ENCODE results near the gene CHAD.
"Not testable (repeated sequence)": the region's sequence is repeated elsewhere in the genome, so short reads cannot be mapped to it uniquely, and the experiment has no call there.

The CHAD gene

DNA sequence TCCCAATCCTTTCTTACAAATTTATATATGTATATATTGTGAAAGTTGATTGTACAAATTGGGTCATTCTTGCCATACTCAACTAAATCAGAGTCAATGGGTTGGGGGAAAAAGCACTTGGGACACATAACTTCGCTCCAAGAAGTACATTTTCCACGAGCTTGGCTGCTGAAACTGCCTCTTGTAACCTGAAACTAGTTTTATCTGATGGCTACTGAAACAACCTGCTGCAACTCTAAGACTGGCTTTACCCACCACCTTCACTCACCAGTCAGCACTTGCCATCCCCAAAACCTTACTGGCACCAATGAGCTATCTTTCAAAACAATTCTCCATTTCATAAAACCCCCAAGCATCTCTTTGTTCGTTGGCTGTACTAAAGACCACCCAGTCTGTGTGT, 25.1 kb upstream of the CHAD start:
- no peak for DNase-seq

GRCh38 chr17:50492214-50492613, 23.5 kb upstream of the CHAD start:
- DNase-seq: no peak

DNA sequence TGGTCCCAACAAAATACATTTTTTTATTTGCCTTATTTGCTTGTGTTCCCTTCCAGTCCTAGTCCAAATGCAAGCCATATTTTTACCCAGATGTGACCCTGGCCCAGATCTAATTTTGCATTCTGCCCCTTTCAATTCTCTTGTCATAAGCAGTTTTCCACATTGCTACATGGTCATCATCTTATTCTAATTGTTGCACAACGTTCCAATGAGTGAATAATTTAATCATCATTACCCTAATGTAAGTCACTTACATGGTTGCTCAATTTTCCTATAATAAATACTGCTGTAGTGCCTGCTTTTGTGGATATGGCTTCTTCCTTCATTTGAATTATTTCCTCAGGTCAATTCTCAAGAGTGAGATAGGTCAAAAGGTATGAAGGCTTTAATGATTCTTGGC, 22.8 kb upstream of the CHAD start:
- DNase-seq: no peak

DNA sequence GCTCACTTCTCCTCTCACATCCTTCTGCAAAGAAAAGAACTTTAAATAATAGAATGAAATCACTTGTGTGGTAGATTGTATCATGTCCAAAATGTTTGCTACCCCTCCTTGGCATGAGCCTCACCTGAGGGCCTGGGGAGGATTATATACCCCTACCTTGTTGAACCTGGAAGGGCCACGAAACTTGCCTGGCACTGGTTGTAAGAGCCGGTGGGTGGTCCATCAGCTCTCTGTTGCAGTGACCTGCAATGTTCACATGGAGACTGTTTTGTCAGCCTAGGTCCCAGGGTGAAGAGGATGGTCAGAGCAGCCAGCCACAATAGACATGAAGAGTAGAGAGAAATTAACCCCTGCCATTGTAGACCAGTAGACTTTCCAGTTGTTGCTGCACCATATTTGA, 20.2 kb upstream of the CHAD start:
- DNase-seq: no peak

DNA sequence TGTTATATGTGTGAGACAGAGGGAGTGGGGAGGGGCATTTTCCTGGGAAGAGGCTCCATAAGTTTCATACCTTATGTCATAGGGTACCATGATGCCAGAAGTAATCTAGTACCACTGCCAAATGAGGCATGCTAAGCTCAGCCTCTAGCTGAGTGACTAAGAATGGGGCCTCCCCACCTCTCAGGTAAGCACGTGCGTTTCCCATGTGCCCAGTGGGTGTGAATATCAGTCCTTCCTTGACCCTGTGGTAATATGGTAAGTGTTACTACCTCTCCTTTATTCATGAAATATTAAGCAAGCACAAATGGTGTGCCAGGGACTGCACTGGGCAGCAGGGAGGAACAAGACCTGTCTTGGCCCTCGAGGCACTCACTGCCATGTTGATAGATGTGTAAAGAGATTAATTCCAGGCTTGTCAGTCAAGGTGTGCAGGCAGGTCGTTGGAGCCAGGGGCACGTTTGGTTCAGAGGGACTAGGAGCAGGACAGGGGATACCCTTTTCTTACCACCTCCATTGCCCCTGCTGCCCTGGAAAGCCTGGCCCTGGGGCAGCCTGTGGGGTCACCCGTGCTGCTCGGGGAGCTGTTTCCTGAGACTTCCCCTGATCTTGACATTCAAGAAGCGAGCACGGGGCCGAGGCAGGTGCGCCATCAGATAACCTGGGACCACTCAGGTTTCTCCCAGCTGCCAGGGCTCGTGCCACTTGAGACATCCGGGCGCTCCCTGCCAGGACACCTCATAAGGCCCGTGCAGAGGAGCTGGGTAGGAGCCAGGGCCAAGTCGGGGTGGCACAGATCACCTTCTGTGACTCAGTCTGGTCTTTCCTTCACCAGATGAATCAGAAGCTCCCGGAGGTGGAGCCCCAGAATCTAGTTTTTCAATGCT, 18.8 kb upstream of the CHAD start:
- DNase-seq: no peak

GRCh38 chr17:50484386-50485155, 15.9 kb upstream of the CHAD start:
- no peak for DNase-seq

GRCh38 chr17:50483266-50483665, 14.6 kb upstream of the CHAD start:
- no peak for DNase-seq

- peak; percentile 68 to 75 for DNase-seq
Measured at GRCh38 chr17:50482516-50482915, 13.8 kb upstream of the CHAD start.

GRCh38 chr17:50482110-50482509, 13.4 kb upstream of the CHAD start:
- DNase-seq: no peak

- DNase-seq: no peak
Measured at GRCh38 chr17:50481648-50482047, 13.0 kb upstream of the CHAD start.

- DNase-seq: no peak
Measured at GRCh38 chr17:50480854-50481490, 12.3 kb upstream of the CHAD start.

- no peak for DNase-seq
Measured at GRCh38 chr17:50480142-50480764, 11.6 kb upstream of the CHAD start.

DNA sequence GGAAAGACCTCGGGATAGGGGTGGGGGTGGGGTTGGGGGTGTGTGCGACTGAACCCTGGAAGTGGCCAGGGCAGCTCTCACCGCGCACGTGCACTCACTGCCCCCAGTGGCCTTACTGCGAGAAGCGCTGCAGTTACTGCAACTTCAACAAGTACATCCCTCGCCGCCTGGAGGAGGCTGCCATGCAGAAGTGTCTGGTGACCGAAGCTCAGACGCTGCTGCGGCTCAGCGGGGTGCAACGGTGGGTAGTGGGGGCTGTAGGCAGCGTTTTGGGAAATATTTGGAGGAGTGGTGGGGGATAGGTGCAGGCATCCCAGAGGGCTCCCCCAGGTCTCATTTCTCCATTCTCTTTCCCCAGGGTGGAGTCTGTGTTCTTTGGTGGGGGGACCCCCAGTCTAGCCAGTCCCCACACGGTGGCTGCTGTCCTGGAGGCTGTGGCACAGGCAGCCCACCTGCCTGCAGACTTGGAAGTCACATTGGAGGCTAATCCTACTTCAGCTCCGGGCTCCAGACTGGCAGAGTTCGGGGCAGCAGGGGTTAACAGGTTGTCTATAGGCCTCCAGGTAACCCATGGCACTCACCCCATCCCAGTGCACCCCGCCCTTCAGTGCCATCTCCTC, 11.0 kb upstream of the CHAD start:
- DNase-seq: peak; percentile 69 to 81

DNA sequence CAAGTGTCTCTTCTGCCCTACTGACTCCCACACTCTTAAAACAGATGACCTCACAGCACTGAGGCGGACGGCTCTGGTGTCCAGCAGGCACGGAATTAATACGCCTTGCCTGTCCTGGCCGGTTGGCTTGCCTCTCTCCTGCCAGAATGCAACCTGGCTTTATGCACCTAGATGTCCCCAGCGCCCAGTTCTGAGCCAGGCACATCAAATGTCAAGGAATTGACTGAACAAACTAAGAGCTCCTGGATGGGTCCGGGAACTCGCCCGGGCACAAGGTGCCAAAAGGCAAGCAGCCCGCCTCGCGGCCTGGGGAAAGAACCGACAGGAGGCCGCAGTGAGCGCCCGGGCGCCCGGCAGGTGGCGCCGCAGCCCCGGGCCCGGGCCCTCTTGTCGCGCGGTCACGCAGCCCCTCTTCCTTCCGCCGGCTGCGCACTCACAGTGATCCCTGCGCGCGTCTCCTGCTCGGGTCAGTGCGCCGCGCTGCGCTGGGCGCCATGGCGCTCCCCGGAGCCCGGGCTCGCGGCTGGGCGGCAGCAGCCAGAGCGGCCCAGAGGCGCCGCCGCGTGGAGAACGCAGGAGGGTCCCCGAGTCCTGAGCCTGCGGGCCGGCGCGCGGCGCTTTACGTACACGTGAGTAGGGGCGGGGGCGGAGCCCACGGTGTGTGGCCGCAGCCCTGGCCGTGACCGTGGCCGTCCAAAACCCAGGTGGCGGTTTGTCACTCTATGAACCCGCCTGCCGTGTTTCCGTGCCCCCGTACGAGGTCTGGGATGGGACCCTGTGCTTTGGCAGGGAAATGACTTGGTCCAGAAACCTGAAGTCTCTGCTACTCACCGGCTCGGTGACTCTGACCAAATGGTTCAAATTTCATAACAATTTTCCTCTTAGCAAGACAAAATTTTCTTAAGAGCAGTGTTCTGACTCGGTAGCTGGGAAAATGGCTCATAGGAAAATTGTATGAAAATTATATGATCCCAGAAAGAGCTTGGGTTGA, 10.0 kb upstream of the CHAD start, which contains the start of gene RSAD1:
Gene RSAD1 (plus strand): TSS at position 470 of the 991 bp plus-strand sequence. CDS start 25 bp downstream, at position 495.
- peak; percentile 88 to 93 for DNase-seq

GRCh38 chr17:50477976-50478375, 9.3 kb upstream of the CHAD start:
- no peak for DNase-seq

DNA sequence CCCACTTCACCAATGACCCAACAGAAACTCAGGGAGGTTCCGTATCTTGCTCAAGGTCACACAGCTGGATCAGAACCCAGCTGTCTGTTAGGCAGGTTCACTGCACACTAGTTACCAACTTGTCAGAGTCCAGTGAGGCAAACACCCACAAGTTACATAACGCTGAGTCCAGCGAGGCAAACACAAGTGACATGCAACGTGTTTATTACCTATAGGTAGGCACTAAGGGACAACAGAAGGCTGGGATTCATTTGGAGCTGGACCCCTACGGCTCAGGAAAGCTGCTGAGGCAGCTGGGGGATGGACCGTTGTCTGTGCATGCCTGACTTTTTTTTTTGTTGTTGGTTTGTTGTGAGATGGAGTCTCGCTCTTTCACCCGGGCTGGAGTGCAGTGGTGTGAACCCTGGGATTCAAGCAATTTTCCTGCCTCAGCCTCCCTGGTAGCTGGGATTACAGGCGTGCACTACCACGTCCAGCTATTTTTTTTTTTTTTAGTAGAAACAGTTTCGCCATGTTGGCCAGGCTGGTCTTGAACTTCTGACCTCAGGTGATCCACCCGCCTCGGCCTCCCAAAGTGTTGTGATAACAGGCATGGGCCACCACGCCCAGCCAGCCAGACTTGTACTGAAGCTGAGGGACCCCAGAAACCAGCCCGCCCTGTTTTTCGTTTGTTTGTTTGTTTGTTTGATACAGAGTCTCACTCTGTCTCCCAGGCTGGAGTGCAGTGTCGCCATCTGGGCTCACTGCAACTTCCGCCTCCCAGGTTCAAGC, 8.1 kb upstream of the CHAD start:
- DNase-seq: no peak

- not testable (repeated sequence) for DNase-seq
Measured at GRCh38 chr17:50475775-50476544, 7.3 kb upstream of the CHAD start.

- no peak for DNase-seq
Measured at GRCh38 chr17:50475362-50475761, 6.7 kb upstream of the CHAD start.

- no peak for DNase-seq
Measured at GRCh38 chr17:50474523-50474922, 5.8 kb upstream of the CHAD start.

DNA sequence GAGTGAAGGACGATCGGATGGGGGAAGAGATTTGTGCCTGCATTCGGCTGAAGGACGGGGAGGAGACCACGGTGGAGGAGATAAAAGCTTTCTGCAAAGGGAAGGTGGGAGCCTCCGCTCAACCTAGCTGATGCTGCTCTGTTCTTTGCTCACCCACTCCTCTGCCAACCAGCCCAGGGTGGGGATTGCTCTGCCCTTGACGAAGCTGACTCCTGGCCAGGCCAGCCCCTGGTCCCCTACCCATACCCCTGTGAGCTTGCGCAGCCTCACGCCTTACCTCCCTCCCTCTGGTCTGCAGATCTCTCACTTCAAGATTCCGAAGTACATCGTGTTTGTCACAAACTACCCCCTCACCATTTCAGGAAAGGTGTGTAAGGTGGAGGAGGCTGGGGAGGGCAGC, 5.2 kb upstream of the CHAD start:
- no peak for DNase-seq
